Neural cell (in vitro differentiated cells): Measurements from ENCODE around the gene SERGEF. TPM values are rescaled to one million over a fixed set of nuclear protein-coding genes. Genes with fewer than 3 reads are reported as not detected.

Experiments
- H2AFZ ChIP-seq: fragments of 200-600, 300-800 bp; sonication (generic), shearing (Covaris generic); 2 replicates; pipeline ENCODE4 v1.6.0; 2014; ENCODE audit warnings: low read depth, mild to moderate bottlenecking, antibody characterized with exemption, low read length, moderate library complexity
- H3F3A ChIP-seq: fragments of 200-600 bp; shearing (Covaris generic); 2 replicates; pipeline ENCODE4 v1.6.1; 2016; ENCODE audit warnings: mild to moderate bottlenecking, moderate library complexity, mixed read lengths, antibody characterized with exemption, low read length; ENCODE audit not compliant: insufficient read depth, poor library complexity, severe bottlenecking
- H3K27ac ChIP-seq: fragments of 200-600, 300-800 bp; sonication (generic), shearing (Covaris generic); 2 replicates; pipeline ENCODE4 v1.5.1; 2014; ENCODE audit warnings: mild to moderate bottlenecking, low read length, moderate library complexity
- H3K27me3 ChIP-seq: fragments of 300-800, 200-600 bp; sonication (generic), shearing (Covaris generic); 2 replicates; pipeline ENCODE4 v1.6.0; 2014; ENCODE audit warnings: mild to moderate bottlenecking, low read depth, low read length, moderate library complexity; ENCODE audit not compliant: insufficient read depth
- H3K36me3 ChIP-seq: fragments of 300-800, 200-600 bp; sonication (generic), shearing (Covaris generic); 2 replicates; pipeline ENCODE4 v1.5.1; 2014; ENCODE audit warnings: mild to moderate bottlenecking, antibody characterized with exemption, low read length, moderate library complexity; ENCODE audit not compliant: insufficient read depth
- H3K4me2 ChIP-seq: fragments of 300-800, 200-600 bp; sonication (generic), shearing (Covaris generic); 2 replicates; pipeline ENCODE4 v1.6.0; 2014; ENCODE audit warnings: mild to moderate bottlenecking, low read length
- H3K4me3 ChIP-seq: fragments of 300-800, 200-600 bp; sonication (generic), shearing (Covaris generic); 2 replicates; pipeline ENCODE4 v1.5.1; 2014; ENCODE audit warnings: mild to moderate bottlenecking, low read length, moderate library complexity
- H3K79me2 ChIP-seq: fragments of 200-600 bp; shearing (Covaris generic); replicated peaks from 2 replicates; pipeline ENCODE4 v1.6.0; 2014; ENCODE audit warnings: mild to moderate bottlenecking, low read length, moderate library complexity; ENCODE audit not compliant: insufficient read depth
- H3K9ac ChIP-seq: fragments of 300-800, 200-600 bp; sonication (generic), shearing (Covaris generic); 2 replicates; pipeline ENCODE4 v1.6.1; 2016; ENCODE audit warnings: mild to moderate bottlenecking, low read length, mixed read lengths
- H3K9me2 ChIP-seq: fragments of 200-600 bp; shearing (Covaris generic); 2 replicates; pipeline ENCODE4 v1.6.1; 2016; ENCODE audit warnings: mild to moderate bottlenecking, low read length, mixed read lengths; ENCODE audit not compliant: insufficient read depth
- H3K9me3 ChIP-seq: fragments of 200-600, 300-800 bp; sonication (generic), shearing (Covaris generic); 2 replicates; pipeline ENCODE4 v1.6.1; 2016; ENCODE audit warnings: mild to moderate bottlenecking, mixed run types, low read length, moderate library complexity, mixed read lengths
- H4K20me1 ChIP-seq: fragments of 200-600 bp; shearing (Covaris generic); 2 replicates; pipeline ENCODE4 v1.6.1; 2016; ENCODE audit warnings: mild to moderate bottlenecking, mixed run types; ENCODE audit not compliant: insufficient read depth
- CTCF ChIP-seq: fragments of 450-650 bp; IDR thresholded peaks from 2 replicates; pipeline ENCODE4 v1.5.1; 2014; ENCODE audit warnings: antibody characterized with exemption, mild to moderate bottlenecking, moderate library complexity; ENCODE audit not compliant: poor library complexity, severe bottlenecking
- EP300 ChIP-seq: fragments of 450-650 bp; conservative IDR thresholded peaks from 2 replicates; pipeline ENCODE4 v1.6.1; 2014; ENCODE audit warnings: antibody characterized with exemption, mild to moderate bottlenecking, moderate library complexity; ENCODE audit not compliant: poor library complexity, severe bottlenecking
- EZH2 ChIP-seq: fragments of 200-600, 300-800 bp; shearing (Covaris generic), sonication (generic); IDR thresholded peaks from 2 replicates; pipeline ENCODE4 v1.6.1; 2014; ENCODE audit warnings: antibody characterized with exemption, low read length, borderline replicate concordance, mild to moderate bottlenecking; ENCODE audit not compliant: insufficient read depth, poor library complexity, severe bottlenecking
- MXI1 ChIP-seq: fragments of 450-650 bp; conservative IDR thresholded peaks from 2 replicates; pipeline ENCODE4 v1.6.1; 2014; ENCODE audit warnings: antibody characterized with exemption, mild to moderate bottlenecking; ENCODE audit not compliant: poor library complexity, severe bottlenecking
- POLR2AphosphoS5 ChIP-seq: IDR thresholded peaks from 2 replicates; pipeline ENCODE4 v1.6.1; 2012
- RAD21 ChIP-seq: fragments of 450-650 bp; conservative IDR thresholded peaks from 2 replicates; pipeline ENCODE4 v1.6.1; 2014; ENCODE audit warnings: antibody characterized with exemption, mild to moderate bottlenecking, moderate library complexity
- REST ChIP-seq: IDR thresholded peaks from 2 replicates; pipeline ENCODE4 v1.6.1; 2012; ENCODE audit warnings: borderline replicate concordance
- SMC3 ChIP-seq: fragments of 450-650 bp; conservative IDR thresholded peaks from 2 replicates; pipeline ENCODE4 v1.6.1; 2014; ENCODE audit warnings: antibody characterized with exemption, mild to moderate bottlenecking, moderate library complexity; ENCODE audit not compliant: poor library complexity
- TAF1 ChIP-seq: IDR thresholded peaks from 2 replicates; pipeline ENCODE4 v1.6.1; 2012; ENCODE audit warnings: low read depth
- polyA plus RNA-seq: library from polyadenylated mRNA; depleted of rRNA; stranded (reverse); fragments of >200 nt; gene quantifications from 2 replicates; pipeline ENCODE4 v1.2.3, GENCODE V29; 2014

SERGEF gene
- polyA plus RNA-seq, 1 donor from 2014 or later, result 49.6 TPM

GRCh38 chr11:17776212-17776875 is 236.5 kb downstream of the SERGEF start:
- no peaks in the 10 kb centered on the region for H3K36me3 ChIP-seq
- no peak overlapping the region for H3K27ac ChIP-seq
- TF ChIP-seq SMC3, result no peak
- TF ChIP-seq EZH2, result no peak
- no peak for TF ChIP-seq RAD21
- TF ChIP-seq POLR2AphosphoS5, result no peak
- no peak for TF ChIP-seq MXI1
- no peak for TF ChIP-seq TAF1
- no peak for TF ChIP-seq EP300
- no peak for TF ChIP-seq CTCF
- TF ChIP-seq REST, result no peak
- no peaks in the 10 kb centered on the region for H3K9me2 ChIP-seq
- H3K79me2 ChIP-seq, result no peaks in the 10 kb centered on the region
- no peaks in the 10 kb centered on the region for H3F3A ChIP-seq
- no peak overlapping the region for H2AFZ ChIP-seq
- H3K9me3 ChIP-seq, result no peaks in the 10 kb centered on the region
- H3K4me3 ChIP-seq, result no peak overlapping the region
- no peaks in the 10 kb centered on the region for H4K20me1 ChIP-seq
- H3K27me3 ChIP-seq, result no peaks in the 10 kb centered on the region
- H3K4me2 ChIP-seq, result no peak overlapping the region
- no peak overlapping the region for H3K9ac ChIP-seq

- Histone ChIP-seq H2AFZ (no peak overlapping the region), H3K4me3 (no peak overlapping the region), H3K4me2 (no peak overlapping the region), H3K36me3 (no peaks in the 10 kb centered on the region), H4K20me1 (no peaks in the 10 kb centered on the region), H3K9me2 (no peaks in the 10 kb centered on the region), H3F3A (no peaks in the 10 kb centered on the region), H3K9me3 (no peaks in the 10 kb centered on the region), H3K9ac (no peak overlapping the region), H3K27ac (no peak overlapping the region), H3K79me2 (no peaks in the 10 kb centered on the region), H3K27me3 (no peaks in the 10 kb centered on the region)
- no peak for TF ChIP-seq POLR2AphosphoS5
- no peak for TF ChIP-seq MXI1
- no peak for TF ChIP-seq REST
- TF ChIP-seq EP300, result no peak
- no peak for TF ChIP-seq CTCF
- TF ChIP-seq RAD21, result no peak
- TF ChIP-seq SMC3, result no peak
- TF ChIP-seq TAF1, result no peak
- no peak for TF ChIP-seq EZH2
Measured at GRCh38 chr11:17775507-17776211, 237.2 kb downstream of the SERGEF start.
